HG02588 (cell line): Measurements from ENCODE around the gene RYR2.
"Not testable (repeated sequence)": the region's sequence is repeated elsewhere in the genome, so short reads cannot be mapped to it uniquely, and the experiment has no call there.

Experiments
- ATAC-seq: cut with Tn5 transposase; IDR thresholded peaks from one replicate; pipeline ENCODE4 v1.9.1; 2021; ENCODE audit warnings: mild to moderate bottlenecking, moderate library complexity; ENCODE audit not compliant: unreplicated experiment

Gene RYR2

GRCh38 chr1:237241038-237241437 lies 199.1 kb downstream of the RYR2 start:
- ATAC-seq = no peak

GRCh38 chr1:237244778-237245177 lies 202.8 kb downstream of the RYR2 start:
- ATAC-seq = no peak

- ATAC-seq = no peak
Measured at GRCh38 chr1:237247442-237247841, 205.5 kb downstream of the RYR2 start.

GRCh38 chr1:237249120-237249519 lies 207.1 kb downstream of the RYR2 start:
- no peak for ATAC-seq

GRCh38 chr1:237250055-237250454 lies 208.1 kb downstream of the RYR2 start:
- no peak for ATAC-seq

- no peak for ATAC-seq
Measured at GRCh38 chr1:237255071-237255470, 213.1 kb downstream of the RYR2 start.

GRCh38 chr1:237258871-237259270 lies 216.9 kb downstream of the RYR2 start:
- no peak for ATAC-seq

GRCh38 chr1:237261198-237261597 lies 219.2 kb downstream of the RYR2 start:
- ATAC-seq = no peak

GRCh38 chr1:237267743-237268142 lies 225.8 kb downstream of the RYR2 start:
- ATAC-seq = no peak

GRCh38 chr1:237269938-237270337 lies 228.0 kb downstream of the RYR2 start:
- ATAC-seq = no peak

GRCh38 chr1:237270353-237270752 lies 228.4 kb downstream of the RYR2 start:
- ATAC-seq = no peak

GRCh38 chr1:237277994-237278393 lies 236.0 kb downstream of the RYR2 start:
- ATAC-seq = not testable (repeated sequence)

- ATAC-seq = no peak
Measured at GRCh38 chr1:237279629-237280028, 237.6 kb downstream of the RYR2 start.

GRCh38 chr1:237281481-237281880 lies 239.5 kb downstream of the RYR2 start:
- ATAC-seq = no peak

GRCh38 chr1:237282208-237282783 lies 240.3 kb downstream of the RYR2 start:
- ATAC-seq = no peak

GRCh38 chr1:237287876-237288521 lies 246.0 kb downstream of the RYR2 start:
- ATAC-seq = no peak

GRCh38 chr1:237293804-237294203 lies 251.8 kb downstream of the RYR2 start:
- no peak for ATAC-seq

- no peak for ATAC-seq
Measured at GRCh38 chr1:237296861-237297260, 254.9 kb downstream of the RYR2 start.

GRCh38 chr1:237300642-237301041 lies 258.7 kb downstream of the RYR2 start:
- ATAC-seq = no peak

GRCh38 chr1:237303929-237304328 lies 261.9 kb downstream of the RYR2 start:
- no peak for ATAC-seq

GRCh38 chr1:237306726-237307125 lies 264.7 kb downstream of the RYR2 start:
- no peak for ATAC-seq

GRCh38 chr1:237309595-237310118 lies 267.7 kb downstream of the RYR2 start:
- no peak for ATAC-seq

GRCh38 chr1:237316352-237316751 lies 274.4 kb downstream of the RYR2 start:
- no peak for ATAC-seq
